Heart left ventricle (tissue), 13 donors: ENCODE results near the gene DEFB131A.
"Not testable (repeated sequence)": the region's sequence is repeated elsewhere in the genome, so short reads cannot be mapped to it uniquely, and the experiment has no call there.

Experiments
- POLR2A ChIP-seq, 2 donors: fragments of 450-650 bp; IDR thresholded peaks; one replicate each; pipeline ENCODE4 v1.6.1; 2017; ENCODE audit warnings: antibody characterized with exemption in 2 of 2, mild to moderate bottlenecking in 2 of 2, moderate library complexity in 2 of 2
- TF ChIP-seq, protein P1 (sequence below), 12 donors: fragments of 200-600 bp; sonication (generic) in 4 of 12; IDR thresholded peaks; one replicate each; pipeline versions ENCODE4 v1.5.0 to v1.8.0; 2018 to 2022; ENCODE audit warnings: antibody characterized with exemption in 12 of 12, mild to moderate bottlenecking in 5 of 12
- donor health status: ischemic (EF 13 %, LVEDD 7.1; RV severe dilation, severe dysfunction).
- donor health status: DM: no; HTN: yes; CAD: no.
- donor health status: DM: no; HTN: no; CAD: no.
- donor health status: ischemic (EF 25% LVEDD 6.9; RV normal size, moderate dysfunction).
- donor health status: ischemic (EF 25% LVEDD 5.7; RV mildly dilated, moderate dysfunction).
- donor health status: ischemic (EF 35%, LVEDD 5.7; RV mildly dilated, moderate dysfunction).
- donor health status: nonischemic (EF 11% LVEDD 7.7; RV severe dilation, severe dysfunction).
- donor health status: DM: yes; HTN: yes; CAD: no.
- donor health status: PGD.
- donor health status: ischemic (EF 29% LVEDD 5.4; RV normal size, mild dysfunction).
- donor health status: nonischemic (EF 23%, LVEDD 6.1; RV moderate dilation, normal function).

DNA sequence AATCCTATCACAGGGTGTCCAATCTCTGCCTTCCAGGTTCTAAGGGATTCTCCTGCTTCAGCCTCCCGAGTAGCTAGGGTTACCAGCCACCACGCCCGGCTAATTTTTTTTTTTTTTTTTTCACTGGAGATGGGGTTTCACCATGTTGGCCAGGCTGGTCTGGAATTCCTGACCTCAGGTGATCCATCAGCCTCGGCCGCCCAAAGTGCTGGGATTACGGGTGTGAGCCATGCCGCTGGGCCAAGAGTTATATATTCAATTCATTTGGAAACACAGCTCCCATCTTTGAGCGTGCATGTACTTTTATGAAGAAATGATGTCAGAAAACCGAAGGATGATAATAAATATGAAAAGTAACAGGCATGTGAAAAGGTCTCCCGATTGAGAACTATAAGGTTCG, 38.7 kb downstream of the DEFB131A start:
- TF ChIP-seq, protein P1, sequence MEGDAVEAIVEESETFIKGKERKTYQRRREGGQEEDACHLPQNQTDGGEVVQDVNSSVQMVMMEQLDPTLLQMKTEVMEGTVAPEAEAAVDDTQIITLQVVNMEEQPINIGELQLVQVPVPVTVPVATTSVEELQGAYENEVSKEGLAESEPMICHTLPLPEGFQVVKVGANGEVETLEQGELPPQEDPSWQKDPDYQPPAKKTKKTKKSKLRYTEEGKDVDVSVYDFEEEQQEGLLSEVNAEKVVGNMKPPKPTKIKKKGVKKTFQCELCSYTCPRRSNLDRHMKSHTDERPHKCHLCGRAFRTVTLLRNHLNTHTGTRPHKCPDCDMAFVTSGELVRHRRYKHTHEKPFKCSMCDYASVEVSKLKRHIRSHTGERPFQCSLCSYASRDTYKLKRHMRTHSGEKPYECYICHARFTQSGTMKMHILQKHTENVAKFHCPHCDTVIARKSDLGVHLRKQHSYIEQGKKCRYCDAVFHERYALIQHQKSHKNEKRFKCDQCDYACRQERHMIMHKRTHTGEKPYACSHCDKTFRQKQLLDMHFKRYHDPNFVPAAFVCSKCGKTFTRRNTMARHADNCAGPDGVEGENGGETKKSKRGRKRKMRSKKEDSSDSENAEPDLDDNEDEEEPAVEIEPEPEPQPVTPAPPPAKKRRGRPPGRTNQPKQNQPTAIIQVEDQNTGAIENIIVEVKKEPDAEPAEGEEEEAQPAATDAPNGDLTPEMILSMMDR (IDR thresholded peaks at IDR 0.05), result not testable (repeated sequence)
- TF ChIP-seq POLR2A (IDR thresholded peaks at IDR 0.05), result not testable (repeated sequence)
